ENCODE measurements around the gene PIGX. TPM values are rescaled to one million over a fixed set of nuclear protein-coding genes. Genes with fewer than 3 reads are reported as not detected.
A peak's percentile ranks its signal among the peaks of the same experiment; 100 is the strongest.
"Not testable (repeated sequence)": the region's sequence is repeated elsewhere in the genome, so short reads cannot be mapped to it uniquely, and the experiment has no call there.

The PIGX gene
- total RNA-seq, 1 experiment from 2014 or later: 32.1 TPM

DNA sequence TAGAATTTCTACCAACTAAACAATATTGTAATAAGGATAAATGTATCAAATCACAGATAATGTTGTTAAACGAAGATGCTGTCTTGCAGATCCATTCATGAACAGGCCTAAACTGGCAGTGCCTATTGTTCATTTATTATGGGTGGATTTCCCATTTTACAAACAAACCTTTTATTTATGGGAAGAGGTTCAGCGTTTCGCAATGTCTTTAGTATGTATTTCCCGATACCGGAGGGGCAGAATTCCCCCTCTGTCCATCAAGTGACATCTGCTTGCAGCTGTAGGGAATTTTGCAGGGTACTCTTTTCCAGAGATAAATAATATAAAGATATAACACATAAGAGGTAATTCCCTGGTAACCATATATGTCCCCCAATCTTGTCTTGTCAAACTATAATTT, 5.8 kb upstream of the PIGX start:
- no peak for DNase-seq (ENCODE audit: low read depth)

DNA sequence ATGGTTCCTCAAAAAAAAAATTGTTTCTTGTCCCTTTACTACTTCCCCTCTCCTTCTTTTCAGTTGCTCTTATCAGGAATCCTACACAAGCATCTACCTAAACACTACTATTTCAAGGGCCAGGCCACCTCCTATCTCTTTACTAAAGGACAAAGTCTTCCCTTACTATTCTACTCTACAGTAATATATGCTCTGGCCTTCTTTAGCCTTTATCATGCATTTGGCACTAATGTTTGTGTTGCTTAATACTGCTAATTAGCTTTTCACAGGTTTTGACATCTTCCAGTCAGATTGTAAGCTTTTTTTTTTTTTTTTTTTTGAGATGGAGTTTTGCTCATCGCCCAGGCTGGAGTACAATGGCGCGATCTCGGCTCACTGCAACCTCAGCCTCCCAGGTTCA, 5.4 kb upstream of the PIGX start:
- no peak for DNase-seq (ENCODE audit: low read depth)

DNA sequence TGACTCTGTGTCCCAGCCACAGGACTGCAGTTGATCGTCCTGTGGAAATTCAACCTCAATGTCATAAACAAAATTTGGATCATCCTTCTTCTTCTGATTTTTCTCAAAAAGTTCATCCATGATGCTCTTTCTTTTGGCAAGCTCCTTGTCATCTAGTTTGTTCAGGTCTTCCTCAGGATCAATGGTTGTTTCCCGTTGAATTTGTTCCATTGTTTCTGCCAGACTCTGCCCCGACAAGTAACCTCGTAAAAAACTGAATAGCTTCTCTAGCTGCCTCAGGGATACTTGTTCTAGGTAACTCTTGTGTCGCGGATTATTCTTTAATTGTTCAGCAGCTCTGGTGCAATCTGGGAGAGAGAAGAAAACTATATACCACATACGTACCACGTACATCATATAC, 4.6 kb upstream of the PIGX start:
- no peak for DNase-seq (ENCODE audit: low read depth)

DNA sequence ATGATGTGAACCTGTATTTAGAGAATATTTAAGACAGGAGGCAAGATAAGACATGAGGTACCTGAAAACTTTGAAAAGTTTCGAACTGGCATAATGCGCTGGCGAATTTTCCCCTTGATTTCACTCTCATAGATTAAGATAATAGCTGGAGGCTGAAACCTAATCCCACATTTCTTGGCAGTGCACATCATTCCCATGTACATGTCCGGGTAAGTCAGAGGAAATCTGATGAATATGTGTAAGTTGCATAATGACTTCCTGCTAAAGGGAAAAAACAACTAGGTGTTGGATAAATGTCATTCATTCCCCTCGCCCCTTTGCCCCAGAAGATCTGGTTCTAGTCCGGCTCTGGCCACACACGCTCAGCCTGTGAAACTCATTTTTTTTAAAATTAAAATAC, 3.7 kb upstream of the PIGX start:
- no peak for DNase-seq (ENCODE audit: low read depth)

DNA sequence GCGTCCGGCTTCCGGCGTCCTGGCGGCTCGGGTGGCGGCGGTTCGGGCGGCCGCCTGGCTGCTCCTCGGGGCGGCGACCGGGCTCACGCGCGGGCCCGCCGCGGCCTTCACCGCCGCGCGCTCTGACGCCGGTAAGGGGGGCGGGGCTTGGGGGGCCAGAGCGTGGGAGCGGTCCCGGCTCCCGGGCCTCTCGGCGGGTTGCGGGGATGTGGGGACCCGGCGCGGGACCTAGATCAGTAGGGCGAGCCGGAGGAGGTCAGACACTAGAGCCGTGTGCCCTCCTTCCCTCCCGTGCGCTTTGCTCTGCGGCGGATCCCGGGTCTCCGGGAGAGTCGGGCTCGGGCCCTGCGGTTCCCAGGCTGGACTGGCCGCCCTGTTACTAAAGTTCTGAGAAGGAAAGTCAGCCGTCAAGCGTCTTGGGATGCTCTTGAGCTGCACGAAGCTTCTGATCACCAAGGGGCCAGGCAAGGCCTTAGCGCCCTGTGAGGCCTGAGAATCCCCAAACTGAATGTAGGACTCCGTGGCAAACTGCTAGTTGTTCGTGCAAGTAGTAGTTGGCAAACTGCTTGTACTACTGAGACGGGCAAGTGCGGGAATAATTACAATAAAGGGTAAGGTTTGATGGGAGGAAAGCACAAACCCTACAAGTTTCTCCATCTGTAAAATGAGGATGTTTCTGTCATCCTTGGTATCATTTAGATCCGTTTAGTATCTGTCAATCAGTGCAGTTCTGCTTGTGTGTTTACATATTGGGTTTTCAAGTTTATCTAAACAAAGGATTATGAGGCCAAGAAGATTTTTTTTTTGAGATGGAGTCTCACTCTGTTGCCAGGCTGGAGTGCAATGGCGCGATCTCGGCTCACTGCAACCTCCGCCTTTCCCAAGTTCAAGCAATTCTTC, 587 bp downstream of the PIGX start:
- DNase-seq (ENCODE audit: low read depth): peak; percentile 57

DNA sequence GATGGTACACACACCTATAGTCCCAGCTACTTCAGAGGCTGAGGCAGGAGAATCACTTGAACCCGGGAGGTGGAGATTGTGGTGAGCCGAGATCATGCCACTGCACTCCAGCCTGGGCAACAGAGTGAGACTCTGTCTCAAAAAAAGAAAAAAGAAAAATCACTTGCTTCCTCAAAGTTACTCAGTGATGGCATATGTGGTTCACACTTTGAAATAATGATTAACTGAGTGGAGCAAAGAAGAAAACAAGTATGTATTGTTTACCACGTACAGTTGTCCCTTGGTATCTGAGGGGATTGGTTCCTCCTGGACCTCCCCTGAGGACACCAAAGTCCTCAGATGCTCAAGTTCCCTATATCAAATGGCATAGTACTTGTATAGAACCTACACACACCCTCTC, 5.0 kb downstream of the PIGX start:
- DNase-seq (ENCODE audit: low read depth): not testable (repeated sequence)

DNA sequence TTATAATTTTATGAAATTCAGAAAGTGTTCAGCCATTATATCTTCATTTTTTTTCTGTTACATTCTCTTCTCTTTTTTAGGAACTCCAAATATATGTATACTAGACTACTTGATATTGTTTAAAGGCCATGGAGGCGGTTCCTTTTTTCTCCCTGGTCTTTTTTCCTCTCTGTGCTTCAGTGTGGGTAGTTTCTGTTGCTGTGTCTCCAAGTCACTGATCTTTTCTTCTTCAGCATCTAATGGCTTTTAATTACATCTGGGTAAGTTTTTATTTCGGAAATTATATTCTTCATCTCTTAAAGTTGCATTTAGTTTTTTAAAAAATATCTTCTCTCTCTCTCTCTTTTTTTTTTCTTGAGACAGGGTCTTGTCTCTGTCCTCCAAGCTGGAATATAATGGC, 8.9 kb downstream of the PIGX start:
- no peak for DNase-seq (ENCODE audit: low read depth)

DNA sequence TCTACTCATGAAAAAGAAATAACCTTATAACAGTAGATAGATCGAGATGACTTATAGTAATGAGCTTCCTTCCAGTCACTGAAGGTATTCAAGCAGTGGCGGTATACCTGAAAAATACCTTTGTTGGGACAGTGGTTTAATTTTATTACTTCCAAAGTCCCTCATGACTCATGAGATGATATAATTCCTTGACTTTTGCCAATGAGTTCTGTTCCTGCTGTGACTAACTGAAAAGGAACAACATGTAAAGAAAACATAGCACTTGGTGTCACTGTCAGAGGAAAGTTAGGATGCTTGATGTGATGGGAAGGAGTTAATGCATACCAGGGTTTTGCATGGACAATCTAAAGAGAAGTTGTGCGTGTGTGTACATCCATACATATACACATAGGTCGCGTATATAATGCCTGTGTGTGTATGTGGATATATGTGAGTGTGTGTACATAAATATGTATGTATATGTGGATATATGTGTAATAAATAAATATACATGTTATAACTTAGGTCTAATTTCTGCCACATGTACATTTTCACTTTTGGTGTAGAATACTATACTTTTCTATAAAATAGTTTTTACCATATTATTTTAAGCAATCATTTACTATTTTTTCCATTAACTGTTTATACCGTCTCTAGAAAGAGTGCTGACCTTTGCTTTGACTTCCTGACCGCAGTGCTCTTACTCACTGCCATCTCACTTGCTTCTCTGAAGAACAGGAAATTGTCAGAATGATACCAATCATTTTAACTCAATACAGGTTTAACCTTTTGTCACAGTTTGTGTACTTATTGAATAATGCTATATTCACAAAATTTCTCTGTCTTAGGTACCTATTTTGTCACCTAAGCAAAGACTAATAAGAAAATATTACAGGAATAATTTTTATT, 14.9 kb downstream of the PIGX start:
- peak; percentile 16 for DNase-seq (ENCODE audit: low read depth)

DNA sequence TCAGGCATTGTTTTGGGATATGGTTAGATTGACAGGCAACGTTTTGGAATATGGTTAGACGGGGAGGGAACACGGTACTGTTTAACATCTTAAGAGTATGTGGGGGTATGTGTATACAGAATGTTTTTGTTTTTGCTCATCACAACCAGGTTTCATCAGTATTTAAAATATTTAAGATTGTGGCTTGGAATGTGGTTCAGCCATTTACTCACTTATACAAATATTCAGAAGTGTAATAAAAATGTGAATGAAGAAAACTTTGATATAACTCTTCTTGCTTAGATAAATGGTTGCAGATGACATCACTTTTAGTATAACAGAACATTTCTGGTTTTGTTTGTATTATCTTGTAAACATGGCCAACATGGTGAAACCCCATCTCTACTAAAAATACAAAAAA, 23.6 kb downstream of the PIGX start:
- no peak for DNase-seq (ENCODE audit: low read depth)

DNA sequence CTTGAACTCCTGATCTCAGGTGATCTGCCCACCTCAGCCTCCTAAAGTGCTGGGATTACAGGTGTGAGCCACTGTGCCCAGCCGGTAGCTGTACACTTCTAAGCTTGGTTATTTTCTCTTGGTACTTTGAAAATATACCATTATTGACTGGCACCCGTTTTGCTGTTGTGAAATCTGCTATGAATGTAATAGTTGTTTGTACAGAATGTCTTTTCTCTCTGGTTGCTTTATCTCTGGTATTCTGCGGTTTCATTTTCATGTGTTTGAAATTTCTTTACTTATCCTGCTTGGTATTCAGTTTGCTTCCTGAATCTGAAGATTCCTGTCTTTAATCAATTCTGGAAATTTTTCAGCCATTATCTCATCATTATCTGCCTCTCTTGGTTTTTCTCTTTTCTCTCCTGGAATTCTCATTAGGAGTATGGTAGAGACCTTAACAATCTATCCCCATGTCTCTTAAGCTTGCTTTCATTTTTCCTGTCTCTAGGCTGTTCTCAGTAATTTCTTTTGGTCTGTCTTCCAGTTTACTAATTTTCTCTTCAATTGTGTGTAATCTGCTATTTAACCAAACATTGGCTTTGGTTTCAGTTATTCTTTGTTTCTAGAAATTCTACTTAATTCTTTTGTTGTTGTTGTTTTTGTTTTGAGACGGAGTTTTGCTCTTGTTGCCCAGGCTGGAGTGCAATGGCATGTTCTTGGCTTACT, 24.6 kb downstream of the PIGX start:
- no peak for DNase-seq (ENCODE audit: low read depth)

DNA sequence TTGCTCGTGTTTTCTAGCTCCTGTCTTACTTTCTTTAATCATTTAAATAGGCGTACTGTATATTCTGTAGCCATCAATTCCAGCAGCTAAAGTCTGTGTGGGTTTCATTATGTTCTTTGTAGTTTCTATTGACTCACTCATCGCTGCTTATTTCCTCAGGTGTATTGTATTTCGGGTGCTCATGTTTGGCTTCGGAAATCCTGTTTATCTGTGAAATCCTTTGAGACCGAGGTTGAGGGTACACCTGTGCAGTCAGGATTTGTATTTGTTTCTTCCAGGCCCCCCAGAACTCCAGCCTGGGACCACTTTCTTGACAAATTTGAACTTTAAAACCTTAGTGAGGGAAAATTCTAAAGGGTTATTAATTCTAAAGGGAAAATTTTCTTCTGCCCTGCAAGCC, 25.5 kb downstream of the PIGX start:
- no peak for DNase-seq (ENCODE audit: low read depth)

DNA sequence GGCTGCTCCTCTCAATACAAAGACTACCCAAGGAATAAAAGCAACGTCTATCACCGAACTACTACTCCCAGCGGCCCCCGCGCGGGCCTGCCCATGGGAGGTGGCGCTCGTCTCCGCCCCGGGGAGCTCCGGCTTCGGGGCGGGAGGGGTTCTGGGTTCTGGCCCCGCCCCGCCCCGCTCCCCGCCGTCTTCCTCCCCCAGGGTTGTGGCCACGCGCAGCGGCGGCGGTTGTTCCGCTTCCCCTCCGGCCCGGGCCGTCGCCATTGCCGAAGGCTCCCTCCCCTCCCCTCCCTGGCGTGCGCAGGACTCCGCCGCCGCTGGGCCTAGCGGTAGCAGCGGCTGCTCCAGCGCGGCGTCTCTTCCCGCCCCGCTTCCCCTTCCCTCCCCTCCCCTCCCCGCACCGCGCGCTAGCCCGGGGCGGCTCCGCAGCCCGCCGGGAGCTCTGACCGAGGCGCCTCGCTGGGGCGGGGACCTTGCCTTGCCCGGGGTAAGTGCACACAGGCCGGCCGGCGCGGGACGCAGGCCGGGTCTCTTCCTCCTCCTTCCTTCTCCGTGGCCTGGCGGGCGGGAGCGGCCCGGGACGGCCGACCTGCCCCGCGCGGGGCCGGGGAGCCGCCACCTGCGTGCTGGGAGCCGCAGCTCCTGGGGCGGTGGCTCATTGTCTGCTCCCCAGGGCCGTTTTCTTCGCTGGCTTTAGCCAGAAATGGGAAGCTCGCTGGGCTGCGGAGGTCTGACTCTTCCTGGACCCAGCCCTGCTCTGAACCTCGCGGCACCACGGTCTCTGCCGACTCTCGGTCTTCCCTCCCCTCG, 27.7 kb downstream of the PIGX start, which contains the start of gene PAK2:
Gene PAK2 (plus strand): TSS at position 187 of the 810 bp plus-strand sequence. CDS start 42,790 bp downstream, outside the sequence.
- DNase-seq (ENCODE audit: low read depth): peak; percentile 90

DNA sequence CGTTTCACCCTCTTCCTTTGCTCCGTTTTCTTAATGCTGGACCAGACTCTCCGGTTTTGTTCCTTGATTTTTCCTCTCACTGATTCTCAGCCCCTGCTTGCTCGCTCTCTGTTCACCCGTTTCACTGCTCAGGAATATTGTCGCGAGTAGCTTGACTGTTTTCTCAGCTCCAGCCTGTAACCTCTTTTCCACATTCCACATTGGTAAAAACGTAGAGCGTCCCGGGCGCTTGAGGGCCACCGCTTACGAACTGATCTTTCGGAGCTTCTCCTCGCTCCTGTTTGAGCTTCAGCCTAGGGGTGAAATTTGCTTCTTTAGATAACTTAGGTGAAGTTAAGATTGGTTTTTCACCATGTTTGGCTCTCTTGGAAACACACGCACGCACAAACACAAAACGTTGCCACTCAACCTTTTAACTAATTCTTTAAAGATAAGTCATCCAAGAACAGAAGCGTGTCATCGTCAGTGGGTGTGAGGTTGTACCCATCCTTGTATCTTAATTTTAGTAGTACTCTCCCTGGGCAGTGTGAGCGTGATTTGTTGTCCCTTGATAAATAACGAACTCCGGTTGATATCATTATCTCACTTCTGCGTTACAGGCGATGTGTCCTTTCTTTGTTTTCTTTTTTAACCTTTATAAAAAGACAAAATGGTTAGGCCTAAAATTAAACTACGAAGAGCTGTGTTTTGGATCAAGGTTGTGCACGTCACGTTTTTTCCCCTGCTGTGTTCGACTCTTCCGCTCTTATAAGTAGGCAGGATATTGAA, 28.5 kb downstream of the PIGX start:
- DNase-seq (ENCODE audit: low read depth): peak; percentile 55

DNA sequence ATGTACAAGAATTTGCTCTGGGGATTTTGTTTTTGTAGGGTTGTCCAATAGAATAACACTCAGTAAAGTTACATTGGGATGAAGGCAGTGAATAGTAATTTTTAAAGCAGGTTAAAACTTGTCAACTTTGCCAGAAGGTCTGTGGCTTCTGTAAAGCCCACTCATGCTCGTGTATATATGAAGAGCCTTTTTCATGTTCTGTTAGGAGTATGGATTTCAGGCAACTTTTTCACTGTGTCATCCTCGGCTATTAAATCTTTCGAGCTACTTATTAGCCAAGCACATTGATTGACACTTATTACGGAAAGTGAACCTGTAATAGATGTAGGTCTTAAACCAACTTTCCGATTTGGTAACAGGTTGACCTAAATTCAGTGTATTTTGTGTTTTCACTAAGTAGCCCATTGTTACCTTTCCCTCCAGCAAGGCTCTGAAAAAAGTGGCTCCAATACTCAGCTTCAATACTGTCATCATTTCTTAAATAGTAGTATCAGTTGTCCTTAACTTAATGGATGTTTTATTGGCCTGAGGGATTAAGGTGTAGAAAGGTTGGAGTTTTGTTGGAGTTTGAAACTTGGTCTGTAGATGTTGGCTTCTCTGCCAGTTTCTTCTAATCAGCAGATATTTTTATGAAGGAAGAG, 29.2 kb downstream of the PIGX start:
- DNase-seq (ENCODE audit: low read depth): no peak

DNA sequence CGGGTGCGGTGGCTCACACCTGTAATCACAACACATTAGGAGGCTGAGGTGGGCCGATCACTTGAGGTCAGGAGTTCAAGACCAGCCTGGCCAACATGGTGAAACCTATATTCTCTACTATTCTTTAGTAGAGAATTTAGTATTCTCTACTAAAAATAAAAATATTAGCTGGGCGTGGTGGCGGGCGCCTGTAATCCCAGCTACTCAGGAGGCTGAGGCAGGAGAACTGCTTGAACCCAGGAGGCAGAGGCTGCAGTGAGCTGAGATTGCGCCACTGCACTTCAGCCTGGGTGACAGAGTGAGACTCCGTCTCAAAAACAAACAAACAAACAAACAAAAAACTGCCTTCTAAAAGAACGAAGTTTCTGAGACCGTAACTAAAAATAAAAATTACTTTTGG, 31.4 kb downstream of the PIGX start:
- not testable (repeated sequence) for DNase-seq (ENCODE audit: low read depth)

DNA sequence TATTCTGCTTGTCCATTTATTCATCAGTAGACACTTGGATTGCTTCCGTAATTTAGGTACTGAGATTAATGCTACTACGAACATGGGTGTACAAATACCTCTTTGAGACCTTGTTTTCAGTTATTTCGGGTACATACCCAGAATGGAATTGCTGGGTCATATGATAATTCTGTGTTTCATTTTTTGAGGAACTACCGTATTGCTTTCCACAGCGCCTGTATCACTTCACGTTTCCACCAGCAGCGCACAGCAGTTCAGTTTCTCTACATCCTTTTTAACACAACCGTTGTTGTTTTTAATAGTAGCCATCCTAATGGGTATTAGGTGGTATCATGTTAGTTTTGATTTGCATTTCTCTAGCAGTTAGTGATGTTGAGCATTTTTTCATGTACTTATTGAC, 36.9 kb downstream of the PIGX start:
- no peak for DNase-seq (ENCODE audit: low read depth)

DNA sequence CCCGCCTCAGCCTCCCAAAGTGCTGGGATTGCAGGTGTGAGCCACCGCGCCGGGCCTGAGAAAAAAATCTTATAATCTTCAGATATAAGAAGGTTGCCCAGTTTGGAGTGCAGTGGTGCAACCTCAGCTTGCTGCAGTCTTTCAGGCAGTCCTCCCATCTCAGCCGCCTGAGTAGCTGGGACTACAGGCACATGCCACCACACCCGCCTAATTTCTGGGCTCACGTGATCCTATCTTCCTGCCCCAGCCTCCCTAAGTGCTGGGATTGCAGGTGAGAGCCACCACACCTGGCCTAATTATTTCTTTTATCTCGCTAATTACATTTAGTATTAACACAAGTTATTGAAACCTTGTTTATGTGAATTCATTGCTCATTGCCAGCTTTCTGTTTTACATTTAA, 41.0 kb downstream of the PIGX start:
- DNase-seq (ENCODE audit: low read depth): no peak

DNA sequence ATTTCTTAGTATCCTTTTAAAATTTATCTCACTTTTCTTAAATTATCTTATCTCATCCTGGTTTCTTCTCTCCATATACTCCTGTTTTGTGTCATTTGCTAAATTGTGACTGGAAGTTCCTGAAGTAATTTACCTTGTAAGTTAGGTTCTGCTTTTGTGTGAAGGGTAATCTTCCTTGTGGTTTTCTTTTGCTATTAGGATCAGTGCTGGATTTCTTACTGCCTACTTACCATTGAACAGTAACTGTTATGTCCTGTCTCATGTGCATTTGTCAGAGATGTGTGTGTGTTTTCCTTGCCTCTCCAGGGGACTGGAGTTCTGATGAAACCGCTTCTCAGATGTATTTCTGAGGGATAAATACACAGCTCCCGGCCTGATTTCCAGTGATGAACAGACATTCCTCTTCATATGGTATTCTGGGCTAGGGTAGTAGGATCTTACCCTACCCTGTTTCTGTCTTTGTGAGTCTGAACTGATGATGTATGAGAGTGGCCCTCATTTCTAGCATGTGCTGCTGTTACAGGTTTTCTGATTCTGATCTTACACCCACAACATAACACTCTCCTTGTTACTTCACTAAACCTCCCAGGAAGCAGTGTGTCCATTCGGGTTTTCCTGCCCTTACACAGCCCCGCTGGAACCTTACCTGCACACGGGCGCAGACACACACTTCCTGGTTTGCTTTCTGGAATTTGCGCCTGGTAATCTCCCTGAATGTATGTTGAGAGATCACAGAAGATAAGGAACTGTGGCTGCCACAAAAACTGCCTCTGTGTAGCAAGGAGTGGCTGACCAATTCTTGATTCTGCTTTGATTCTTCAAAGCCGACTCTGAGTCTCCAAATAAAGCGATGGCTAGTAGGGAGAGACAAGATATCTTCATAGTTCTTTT, 42.2 kb downstream of the PIGX start:
- DNase-seq (ENCODE audit: low read depth): no peak

DNA sequence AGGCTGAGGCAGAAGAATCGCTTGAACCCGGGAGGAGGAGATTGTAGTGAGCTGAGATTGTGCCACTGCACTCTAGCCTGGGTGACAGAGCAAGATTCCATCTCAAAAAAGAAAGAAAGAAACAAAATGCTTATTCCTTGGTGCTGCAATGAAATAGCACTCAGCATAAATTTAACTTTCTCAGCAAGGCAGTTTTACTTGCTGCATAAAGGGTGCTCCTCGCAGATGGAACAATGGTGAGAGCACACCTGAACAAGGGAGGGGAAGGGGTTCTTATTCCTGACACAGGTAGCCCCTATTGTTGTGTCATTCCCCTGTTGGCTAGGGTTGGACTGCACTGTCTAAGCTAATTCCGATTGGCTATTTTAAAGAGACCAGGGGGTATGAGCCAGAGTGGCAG, 44.6 kb downstream of the PIGX start:
- DNase-seq (ENCODE audit: low read depth): no peak
